Uterus (tissue), 4 donors: ENCODE results near the gene TGFBI. TPM values are rescaled to one million over a fixed set of nuclear protein-coding genes. Genes with fewer than 3 reads are reported as not detected.

Experiments used
- DNase-seq, 2 donors: peaks; one replicate each; pipeline ENCODE4 v3.0.0-alpha.2; 2019 to 2020
- H3K27ac ChIP-seq, 2 donors: fragments of 200-600 bp; sonication (generic); 1 replicate in 1 of 2; 2 replicates in 1 of 2; pipeline ENCODE4 v1.5.1; 2016 to 2018
- H3K27me3 ChIP-seq, 2 donors: fragments of 200-600 bp; sonication (generic); one replicate each; pipeline ENCODE4 v1.5.1; 2018 to 2019; ENCODE audit warnings: control low read depth in 1 of 2
- H3K36me3 ChIP-seq, 2 donors: fragments of 200-600 bp; sonication (generic); one replicate each; pipeline ENCODE4 v1.5.1; 2019; ENCODE audit warnings: control low read depth in 1 of 2
- H3K4me1 ChIP-seq, 2 donors: fragments of 200-600 bp; sonication (generic); one replicate each; pipeline ENCODE4 v1.5.1; 2018 to 2019; ENCODE audit warnings: control low read depth in 1 of 2
- H3K4me3 ChIP-seq, 2 donors: fragments of 200-600 bp; sonication (generic); 1 replicate in 1 of 2; 2 replicates in 1 of 2; pipeline ENCODE4 v1.5.1; 2018 to 2019; ENCODE audit warnings: mild to moderate bottlenecking in 1 of 2
- H3K9me3 ChIP-seq, 2 donors: fragments of 200-600 bp; sonication (generic); one replicate each; pipeline ENCODE4 v1.5.1; 2019; ENCODE audit warnings: control low read depth in 1 of 2
- POLR2A ChIP-seq, 2 donors: fragments of 450-650 bp; IDR thresholded peaks; one replicate each; pipeline ENCODE4 v1.6.1; 2016; ENCODE audit warnings: antibody characterized with exemption in 2 of 2, mild to moderate bottlenecking in 1 of 2, moderate library complexity in 1 of 2
- intact Hi-C: fragments of 100-400 bp; cut with DNase I; formaldehyde crosslinking; loops from one replicate; pipeline ENCODE4 v1.15.1; 2023; ENCODE audit warnings: low total_unique reads
- total RNA-seq, 4 donors: library from RNA; depleted of rRNA in 3 of 4; stranded (reverse); fragments of >200 nt in 3 of 4; gene quantifications; one replicate each; pipeline versions ENCODE4 v1.1.0 to v1.2.4, GENCODE V29; 2014 to 2023
- TF ChIP-seq, protein P1 (sequence below), 4 experiments: fragments of 200-600 bp in 2 of 4; fragments of 450-650 bp in 2 of 4; sonication (generic) in 2 of 4; IDR thresholded peaks; one replicate each; pipeline ENCODE4 v1.5.1; 2016 to 2019; ENCODE audit warnings: antibody characterized with exemption in 4 of 4, mild to moderate bottlenecking in 2 of 4, moderate library complexity in 1 of 4
- donor health status: DM: yes; HTN: yes; CAD: no.

TGFBI gene
- total RNA-seq, 4 donors from 2014 or later = 27.9 to 293 (median 38.7) TPM

DNA sequence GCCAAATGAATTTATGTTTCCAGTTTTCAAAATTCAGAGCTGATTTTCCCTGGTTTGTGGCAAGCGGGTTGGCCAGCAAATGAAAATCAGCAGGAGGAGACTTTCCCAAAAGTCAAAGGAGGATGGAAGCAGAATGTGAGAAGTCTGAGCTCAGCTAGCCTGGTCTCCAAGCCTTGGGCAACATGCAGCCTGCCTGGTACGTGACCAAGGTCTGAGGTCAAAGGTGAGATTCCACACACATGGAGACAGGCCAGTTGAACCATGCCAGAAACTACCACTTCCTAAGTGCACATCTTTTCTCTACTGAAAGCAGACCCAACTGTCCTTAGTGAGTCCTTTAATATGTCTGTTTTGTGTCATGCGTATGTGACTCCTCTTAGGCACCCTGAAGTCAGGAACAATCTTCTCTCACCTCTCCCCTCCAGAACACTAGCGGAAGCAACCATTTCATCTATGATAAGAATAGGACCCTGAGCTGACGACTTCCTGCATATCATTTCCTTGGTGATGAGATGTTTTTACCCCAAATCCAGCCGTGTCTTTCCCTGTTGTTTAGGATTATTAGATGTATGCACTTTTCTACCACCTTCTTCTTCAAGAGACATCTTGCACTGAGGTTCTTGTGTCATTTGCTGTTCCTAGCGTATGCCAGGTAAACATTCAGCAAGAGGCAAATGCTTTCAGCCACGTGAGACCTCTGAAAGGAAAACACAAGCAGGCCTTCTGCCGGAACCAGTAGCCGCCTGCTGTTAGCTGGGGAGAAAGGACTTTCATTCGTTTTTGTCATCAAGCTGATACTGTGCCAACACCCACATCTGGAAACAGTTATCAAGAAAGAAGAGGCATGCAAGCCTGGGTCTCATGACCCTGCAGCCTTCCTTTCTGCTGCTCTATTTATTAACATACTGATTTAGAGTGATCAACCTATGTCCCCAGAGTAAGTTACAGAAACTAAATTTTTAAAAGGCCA, 9.7 kb upstream of the TGFBI start:
- Histone ChIP-seq H3K4me1 (peaks cover 0 to 13% of the 10 kb centered on the region in 2 donors), H3K36me3 (no peaks in the 10 kb centered on the region), H3K27me3 (no peaks in the 10 kb centered on the region), H3K27ac (peak overlapping the region; percentile 63 to 71), H3K4me3 (no peak overlapping the region), H3K9me3 (no peaks in the 10 kb centered on the region)
- peak; percentile 62 to 87 for DNase-seq
- no peak for TF ChIP-seq POLR2A (IDR thresholded peaks at IDR 0.05)
- TF ChIP-seq, protein P1, sequence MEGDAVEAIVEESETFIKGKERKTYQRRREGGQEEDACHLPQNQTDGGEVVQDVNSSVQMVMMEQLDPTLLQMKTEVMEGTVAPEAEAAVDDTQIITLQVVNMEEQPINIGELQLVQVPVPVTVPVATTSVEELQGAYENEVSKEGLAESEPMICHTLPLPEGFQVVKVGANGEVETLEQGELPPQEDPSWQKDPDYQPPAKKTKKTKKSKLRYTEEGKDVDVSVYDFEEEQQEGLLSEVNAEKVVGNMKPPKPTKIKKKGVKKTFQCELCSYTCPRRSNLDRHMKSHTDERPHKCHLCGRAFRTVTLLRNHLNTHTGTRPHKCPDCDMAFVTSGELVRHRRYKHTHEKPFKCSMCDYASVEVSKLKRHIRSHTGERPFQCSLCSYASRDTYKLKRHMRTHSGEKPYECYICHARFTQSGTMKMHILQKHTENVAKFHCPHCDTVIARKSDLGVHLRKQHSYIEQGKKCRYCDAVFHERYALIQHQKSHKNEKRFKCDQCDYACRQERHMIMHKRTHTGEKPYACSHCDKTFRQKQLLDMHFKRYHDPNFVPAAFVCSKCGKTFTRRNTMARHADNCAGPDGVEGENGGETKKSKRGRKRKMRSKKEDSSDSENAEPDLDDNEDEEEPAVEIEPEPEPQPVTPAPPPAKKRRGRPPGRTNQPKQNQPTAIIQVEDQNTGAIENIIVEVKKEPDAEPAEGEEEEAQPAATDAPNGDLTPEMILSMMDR (IDR thresholded peaks at IDR 0.05) = peak in 1 of 4 experiments; percentile 28
- intact Hi-C loops = no loop called here

DNA sequence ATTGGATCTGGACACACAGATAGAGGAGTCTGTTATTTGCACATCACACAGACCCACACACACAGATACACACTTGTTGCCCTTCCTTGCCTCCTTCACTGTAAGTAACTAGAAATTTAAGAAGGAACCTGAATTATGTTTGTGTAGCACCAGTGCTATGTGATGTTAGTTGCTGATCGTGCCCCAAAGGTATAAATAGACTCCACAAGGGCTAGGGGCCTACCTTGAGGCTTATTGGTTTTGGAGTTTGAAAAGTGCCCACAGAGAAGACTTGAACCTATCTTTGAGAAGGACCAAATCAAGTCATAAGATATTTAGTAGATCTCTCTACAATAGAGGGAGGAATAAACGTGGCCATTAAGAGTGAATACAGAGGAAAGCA, 8.8 kb upstream of the TGFBI start:
- H3K9me3 ChIP-seq = no peaks in the 10 kb centered on the region
- H3K36me3 ChIP-seq = no peaks in the 10 kb centered on the region
- no peak for TF ChIP-seq POLR2A (IDR thresholded peaks at IDR 0.05)
- TF ChIP-seq, protein P1 (IDR thresholded peaks at IDR 0.05) = no peak
- H3K27me3 ChIP-seq = no peaks in the 10 kb centered on the region
- intact Hi-C loops = no loop called here
- peaks cover 0 to 13% of the 10 kb centered on the region in 2 donors for H3K4me1 ChIP-seq
- peak overlapping the region; percentile 63 to 71 for H3K27ac ChIP-seq
- DNase-seq = no peak
- no peak overlapping the region for H3K4me3 ChIP-seq

- TF ChIP-seq, protein P1 (IDR thresholded peaks at IDR 0.05) = no peak
- TF ChIP-seq POLR2A (IDR thresholded peaks at IDR 0.05) = no peak
- Histone ChIP-seq H3K9me3 (no peaks in the 10 kb centered on the region), H3K27ac (peak overlapping the region; percentile 63 to 71), H3K36me3 (no peaks in the 10 kb centered on the region), H3K4me3 (no peak overlapping the region), H3K27me3 (no peaks in the 10 kb centered on the region), H3K4me1 (peaks cover 0 to 13% of the 10 kb centered on the region in 2 donors)
- intact Hi-C loops = no loop called here
- DNase-seq = peak; percentile 53 to 73
Observed at GRCh38 chr5:136020383-136021015, 8.3 kb upstream of the TGFBI start.

DNA sequence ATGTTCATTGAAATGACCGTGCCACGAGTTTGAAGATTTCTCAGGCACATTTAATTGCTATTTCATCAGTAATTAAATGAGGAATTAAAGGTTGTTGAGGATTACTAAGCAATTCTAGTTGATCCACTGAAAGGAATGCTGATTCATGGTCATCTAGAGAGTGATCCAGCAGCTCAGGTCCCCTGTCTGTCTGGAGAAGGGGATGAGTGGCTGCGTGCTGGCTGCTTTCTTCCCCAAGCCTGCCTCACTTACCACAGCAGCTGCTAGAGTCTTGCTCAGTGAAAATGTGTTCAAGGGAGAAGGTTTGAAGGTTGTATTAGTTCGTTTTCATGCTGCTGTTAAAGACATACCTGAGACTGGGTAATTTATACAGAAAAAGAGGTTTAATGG, 7.8 kb upstream of the TGFBI start:
- H3K4me3 ChIP-seq = no peak overlapping the region
- no peaks in the 10 kb centered on the region for H3K9me3 ChIP-seq
- H3K27ac ChIP-seq = peak overlapping the region; percentile 63 to 71
- intact Hi-C loops = no loop called here
- H3K36me3 ChIP-seq = no peaks in the 10 kb centered on the region
- peaks cover 0 to 13% of the 10 kb centered on the region in 2 donors for H3K4me1 ChIP-seq
- no peak for DNase-seq
- H3K27me3 ChIP-seq = no peaks in the 10 kb centered on the region
- TF ChIP-seq POLR2A (IDR thresholded peaks at IDR 0.05) = no peak
- TF ChIP-seq, protein P1 (IDR thresholded peaks at IDR 0.05) = no peak

GRCh38 chr5:136022965-136023364, 5.8 kb upstream of the TGFBI start:
- peaks cover 0 to 13% of the 10 kb centered on the region in 2 donors for H3K4me1 ChIP-seq
- no peaks in the 10 kb centered on the region for H3K36me3 ChIP-seq
- intact Hi-C loops = no loop called here
- H3K4me3 ChIP-seq = no peak overlapping the region
- no peaks in the 10 kb centered on the region for H3K9me3 ChIP-seq
- H3K27ac ChIP-seq = no peak overlapping the region
- TF ChIP-seq POLR2A (IDR thresholded peaks at IDR 0.05) = no peak
- TF ChIP-seq, protein P1 (IDR thresholded peaks at IDR 0.05) = no peak
- no peak for DNase-seq
- no peaks in the 10 kb centered on the region for H3K27me3 ChIP-seq
